HCT116 (cell line): ENCODE measurements around the gene SEPTIN11. TPM values are rescaled to one million over a fixed set of nuclear protein-coding genes. Genes with fewer than 3 reads are reported as not detected.

ENCODE experiments used
- ATAC-seq: fragments of 200-7000 bp; cut with Tn5 transposase; 2 replicates; pipeline ENCODE4 v1.9.1; 2020; ENCODE audit warnings: mild to moderate bottlenecking, moderate library complexity
- BruUV-seq: library from RNA; stranded (reverse); fragments of 400-500 nt; replicated peaks from 2 replicates; lab custom pipeline; 2021; lab: Mats Ljungman, UMichigan
- CTCF ChIA-PET: fragments of 300-600 bp; sonication (Branson Sonifier 250); formaldehyde crosslinking; loops from one replicate; lab custom pipeline; 2021; ENCODE audit warnings: antibody characterized with exemption; lab: Charles Lee
- POLR2A ChIA-PET: fragments of 300-600, 350-600 bp; sonication (Branson Sonifier 250); formaldehyde crosslinking; loops from one replicate; lab custom pipeline; 2021; ENCODE audit warnings: antibody characterized with exemption; lab: Charles Lee
- RAD21 ChIA-PET, 2 experiments: fragments of 300-600 bp; sonication (Branson Sonifier 250); formaldehyde crosslinking; loops; one replicate each; lab custom pipeline; 2023; ENCODE audit warnings: low total read pairs in 2 of 2; ENCODE audit not compliant: uncharacterized antibody in 2 of 2, unreplicated experiment in 2 of 2, low non-redundant PET in 1 of 2; lab: Charles Lee
- DNase-seq: peaks from one replicate; pipeline ENCODE4 v3.0.0-alpha.2; 2010; ENCODE audit warnings: low read depth, low spot score
- H2AFZ ChIP-seq: fragments of 200-600 bp; shearing (Covaris generic), sonication (generic); 2 replicates; pipeline ENCODE4 v1.6.1; 2017; ENCODE audit warnings: low read depth, mixed run types, mixed read lengths, antibody characterized with exemption, low read length; ENCODE audit not compliant: poor library complexity, severe bottlenecking
- H3K27ac ChIP-seq: 2 replicates; pipeline ENCODE4 v1.5.1; 2012; ENCODE audit warnings: low read depth, low read length
- H3K27me3 ChIP-seq: fragments of 200-600 bp; sonication (generic); 2 replicates; pipeline ENCODE4 v1.6.1; 2016; ENCODE audit warnings: mixed run types, low read length, mixed read lengths; ENCODE audit not compliant: insufficient read depth
- H3K36me3 ChIP-seq, 2 experiments: fragments of 200-500 bp in 1 of 2; fragments of 200-600 bp in 1 of 2; sonication (Bioruptor generic) in 1 of 2; sonication (generic) in 1 of 2; 2 replicates each; pipeline versions ENCODE4 v1.5.1 to v1.6.1; 2014 to 2016; ENCODE audit warnings: low read length in 2 of 2, inconsistent platforms in 1 of 2, mixed read lengths in 1 of 2, mixed run types in 1 of 2; ENCODE audit not compliant: insufficient read depth in 2 of 2, control insufficient read depth in 1 of 2
- H3K4me1 ChIP-seq, 2 experiments: fragments of 200-600 bp in 1 of 2; sonication (generic) in 1 of 2; 2 replicates each; pipeline versions ENCODE4 v1.5.1 to v1.6.1; 2012 to 2017; ENCODE audit warnings: low read length in 2 of 2, inconsistent platforms in 1 of 2, mild to moderate bottlenecking in 1 of 2, mixed read lengths in 1 of 2, mixed run types in 1 of 2, moderate library complexity in 1 of 2; ENCODE audit not compliant: insufficient read depth in 2 of 2, control insufficient read depth in 1 of 2
- H3K4me2 ChIP-seq: fragments of 200-600 bp; sonication (generic); 2 replicates; pipeline ENCODE4 v1.6.1; 2017; ENCODE audit warnings: mixed run types, low read length, mixed read lengths
- H3K4me3 ChIP-seq, 2 experiments: fragments of 200-600 bp in 1 of 2; sonication (generic) in 1 of 2; replicated peaks in 1 of 2; 2 replicates each; pipeline ENCODE4 v1.5.1; 2011 to 2016; ENCODE audit warnings: low read length in 2 of 2, control low read depth in 1 of 2, low read depth in 1 of 2, mild to moderate bottlenecking in 1 of 2, mixed read lengths in 1 of 2, mixed run types in 1 of 2
- H3K79me2 ChIP-seq: fragments of 200-600 bp; sonication (generic); 2 replicates; pipeline ENCODE4 v1.6.1; 2017; ENCODE audit warnings: mild to moderate bottlenecking, mixed run types, low read length, moderate library complexity, mixed read lengths; ENCODE audit not compliant: insufficient read depth
- H3K9ac ChIP-seq: fragments of 200-600 bp; sonication (generic); 2 replicates; pipeline ENCODE4 v1.6.1; 2016; ENCODE audit warnings: low read length, mixed read lengths
- H3K9me2 ChIP-seq: fragments of 200-600 bp; sonication (generic), shearing (Covaris generic); 2 replicates; pipeline ENCODE4 v1.6.1; 2017; ENCODE audit warnings: mixed run types, mild to moderate bottlenecking, moderate library complexity; ENCODE audit not compliant: insufficient read depth
- H3K9me3 ChIP-seq, 2 experiments: fragments of 200-500 bp in 1 of 2; fragments of 200-600 bp in 1 of 2; sonication (Bioruptor generic) in 1 of 2; sonication (generic) in 1 of 2; 2 replicates each; pipeline ENCODE4 v1.6.1; 2014 to 2017; ENCODE audit warnings: low read length in 2 of 2, mixed read lengths in 2 of 2, inconsistent platforms in 1 of 2, low read depth in 1 of 2, mild to moderate bottlenecking in 1 of 2, mixed run types in 1 of 2, moderate library complexity in 1 of 2; ENCODE audit not compliant: control insufficient read depth in 1 of 2, insufficient read depth in 1 of 2
- H4K20me1 ChIP-seq: fragments of 200-600 bp; sonication (generic), shearing (Covaris generic); 2 replicates; pipeline ENCODE4 v1.6.1; 2017; ENCODE audit warnings: mixed run types, mild to moderate bottlenecking, moderate library complexity; ENCODE audit not compliant: insufficient read depth
- EGR1 ChIP-seq: IDR thresholded peaks from 2 replicates; pipeline ENCODE4 v1.6.1; 2012; ENCODE audit warnings: low read depth
- ELF1 ChIP-seq: IDR thresholded peaks from 2 replicates; pipeline ENCODE4 v1.6.1; 2012; ENCODE audit warnings: low read depth, borderline replicate concordance
- JUND ChIP-seq: IDR thresholded peaks from 2 replicates; pipeline ENCODE4 v1.6.1; 2012
- POLR2A ChIP-seq: IDR thresholded peaks from 2 replicates; pipeline ENCODE4 v1.7.0; 2011; ENCODE audit warnings: borderline replicate concordance; ENCODE audit not compliant: insufficient read depth, insufficient read length; ENCODE audit errors: extremely low read depth
- SIN3A ChIP-seq: IDR thresholded peaks from 2 replicates; pipeline ENCODE4 v1.6.1; 2012; ENCODE audit warnings: low read depth
- YY1 ChIP-seq: IDR thresholded peaks from 2 replicates; pipeline ENCODE4 v1.6.1; 2011; ENCODE audit warnings: low read length, low read depth, moderate library complexity, mild to moderate bottlenecking; ENCODE audit not compliant: insufficient replicate concordance; ENCODE audit errors: extremely low read depth
- ZNF274 ChIP-seq: fragments of 200-500 bp; sonication (Bioruptor generic); IDR thresholded peaks from 2 replicates; pipeline ENCODE4 v1.6.1; 2014; ENCODE audit warnings: mild to moderate bottlenecking, low read depth, low read length, inconsistent platforms
- intact Hi-C: fragments of 100-400 bp; cut with micrococcal nuclease; formaldehyde crosslinking; loops from 2 replicates; pipeline ENCODE4 v1.10.0; 2022
- total RNA-seq: library from RNA; stranded (reverse); gene quantifications from one replicate; pipeline ENCODE4 v1.2.1, GENCODE V29; 2021; ENCODE audit not compliant: unreplicated experiment

The SEPTIN11 gene
- total RNA-seq, 1 experiment from 2014 or later, result 94.4 TPM

DNA sequence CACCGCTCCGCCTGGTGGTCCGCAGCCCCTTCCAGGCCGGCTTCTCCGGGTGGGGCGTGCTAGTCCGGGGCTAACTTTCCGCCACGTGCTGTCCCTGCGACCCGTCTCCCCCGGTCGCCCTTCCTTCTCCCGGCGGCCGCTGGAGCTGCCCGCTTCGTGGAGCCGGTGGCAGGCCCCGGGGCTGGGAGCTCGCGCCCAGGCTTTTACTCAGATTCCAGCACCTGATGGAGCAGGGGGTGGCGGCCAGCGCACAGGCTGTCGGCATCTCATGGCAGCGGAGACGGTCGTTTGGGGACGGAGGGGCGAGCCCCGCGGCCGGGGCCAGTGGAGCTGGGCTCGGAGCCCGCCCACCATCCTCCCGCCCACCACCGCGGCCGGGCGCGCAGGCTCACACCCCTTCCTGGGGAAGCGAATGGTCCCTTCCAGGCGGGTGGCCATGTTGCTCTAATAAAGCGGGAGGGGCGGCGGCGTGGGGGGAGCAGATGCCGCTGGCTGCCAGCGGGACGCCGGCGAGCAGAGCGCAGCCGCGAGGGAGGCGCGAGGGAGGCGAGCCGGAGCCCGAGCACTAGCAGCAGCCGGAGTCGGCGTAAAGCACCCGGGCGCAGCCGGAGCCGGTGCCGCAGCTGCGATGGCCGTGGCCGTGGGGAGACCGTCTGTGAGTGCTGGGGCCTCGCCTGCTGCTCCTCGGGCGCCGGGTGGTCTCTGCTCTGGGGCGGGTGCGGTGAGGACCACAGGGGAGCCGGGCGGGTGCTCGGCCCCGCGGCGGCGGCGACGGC is at the start of gene SEPTIN11 (continued):
- peak; percentile 81 for TF ChIP-seq POLR2A
- no peak for TF ChIP-seq ZNF274
- peak; percentile 92 for TF ChIP-seq YY1
- TF ChIP-seq SIN3A, result peak; percentile 66; the same call in 1 of the 2 replicates
- TF ChIP-seq EGR1, result peak; percentile 88
- no peak for TF ChIP-seq ELF1

DNA sequence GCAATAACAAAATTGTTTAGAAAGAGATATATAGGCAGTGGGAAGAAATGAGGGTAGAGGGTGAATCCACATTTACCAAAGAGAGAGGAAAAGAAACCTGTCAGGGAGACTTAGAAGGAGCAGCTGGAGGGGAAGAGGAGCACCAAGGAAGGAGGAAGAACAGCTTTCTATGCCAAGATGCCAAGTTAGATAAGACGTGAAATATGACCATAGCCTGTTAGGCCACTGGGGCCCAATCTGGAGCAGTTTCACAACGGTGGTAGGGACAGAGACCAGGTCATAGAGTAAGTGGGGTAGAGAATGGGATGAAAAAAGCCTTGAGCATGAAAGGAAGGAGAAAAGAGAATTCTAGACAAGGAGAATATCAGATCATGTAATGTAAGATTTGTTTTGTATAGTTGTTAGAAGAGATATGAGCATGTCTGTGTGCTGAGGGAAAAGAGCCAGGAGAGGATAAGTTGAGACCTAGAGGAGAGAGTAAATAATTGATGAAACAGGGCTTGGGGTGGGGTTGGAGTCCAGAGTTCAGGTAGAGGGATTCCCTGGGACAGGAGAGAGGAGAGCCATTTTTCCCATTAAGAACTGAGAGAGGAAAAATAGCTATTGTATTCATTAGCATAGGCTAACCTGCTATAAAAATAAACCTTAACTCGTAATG is 47.2 kb upstream of the SEPTIN11 start:
- POLR2A ChIA-PET, result no interaction called here
- RAD21 ChIA-PET, result no interaction called here
- no peak for DNase-seq

More for the DNA sequence above, 47.2 kb upstream of the SEPTIN11 start:
- H3K4me1 ChIP-seq, result peaks cover 3 to 8% of the 10 kb centered on the region in 2 experiments; a peak in 2 of 4 replicates
- H3K9me2 ChIP-seq, result no peaks in the 10 kb centered on the region
- no peak for TF ChIP-seq SIN3A
- TF ChIP-seq JUND, result no peak
- no peak overlapping the region for H3K4me2 ChIP-seq
- H3K36me3 ChIP-seq, result no peaks in the 10 kb centered on the region
- H3K4me3 ChIP-seq, result no peak overlapping the region
- H3K9ac ChIP-seq, result no peak overlapping the region
- no peaks in the 10 kb centered on the region for H3K79me2 ChIP-seq
- no peak overlapping the region for H3K27ac ChIP-seq
- intact Hi-C loops, result no loop called here
- ATAC-seq, result no peak
- no peaks in the 10 kb centered on the region for H3K27me3 ChIP-seq
- H4K20me1 ChIP-seq, result no peaks in the 10 kb centered on the region
- BruUV-seq, result no TSS peak
- no peak overlapping the region for H2AFZ ChIP-seq
- no peaks in the 10 kb centered on the region for H3K9me3 ChIP-seq
- CTCF ChIA-PET, result no interaction called here
